GM21737 (cell line): ENCODE measurements around the gene MAML2.
"Not testable (repeated sequence)": the region's sequence is repeated elsewhere in the genome, so short reads cannot be mapped to it uniquely, and the experiment has no call there.

Experiments used
- ATAC-seq: cut with Tn5 transposase; IDR thresholded peaks from one replicate; pipeline ENCODE4 v1.9.1; 2021; ENCODE audit warnings: mild to moderate bottlenecking, moderate library complexity; ENCODE audit not compliant: unreplicated experiment

The MAML2 gene

DNA sequence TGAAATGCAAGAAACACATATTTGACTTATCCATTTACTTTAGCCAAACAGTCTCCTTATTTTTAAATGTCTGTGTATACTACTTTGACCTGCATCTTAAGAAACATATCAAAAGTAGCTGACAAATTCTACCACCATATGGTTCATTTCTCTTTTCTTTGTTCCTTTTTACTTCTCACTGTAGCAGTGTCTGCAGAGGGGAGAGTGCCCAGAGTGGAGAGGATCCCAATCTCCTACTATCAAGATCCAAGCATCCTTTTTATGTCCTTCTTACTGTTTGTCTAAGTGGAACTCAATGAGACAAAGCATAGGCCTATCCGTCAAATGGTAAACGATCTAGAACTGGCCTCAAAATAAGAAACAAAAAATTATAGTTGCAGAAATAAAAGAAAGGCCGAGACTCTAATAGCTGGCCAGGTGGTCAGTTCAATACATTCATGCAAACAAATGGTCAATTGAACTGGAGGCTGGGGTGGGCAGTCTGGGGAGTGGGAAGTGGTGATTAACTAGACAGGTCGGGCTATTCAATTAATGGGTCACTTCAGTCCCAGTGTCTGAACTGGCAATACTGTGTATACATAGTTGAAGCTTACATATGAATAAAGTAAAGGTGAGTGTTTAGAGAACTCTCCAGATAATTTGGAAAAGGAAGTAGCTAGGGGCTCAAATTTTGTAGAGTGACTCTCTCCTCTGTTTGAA, 149.1 kb downstream of the MAML2 start:
- no peak for ATAC-seq

DNA sequence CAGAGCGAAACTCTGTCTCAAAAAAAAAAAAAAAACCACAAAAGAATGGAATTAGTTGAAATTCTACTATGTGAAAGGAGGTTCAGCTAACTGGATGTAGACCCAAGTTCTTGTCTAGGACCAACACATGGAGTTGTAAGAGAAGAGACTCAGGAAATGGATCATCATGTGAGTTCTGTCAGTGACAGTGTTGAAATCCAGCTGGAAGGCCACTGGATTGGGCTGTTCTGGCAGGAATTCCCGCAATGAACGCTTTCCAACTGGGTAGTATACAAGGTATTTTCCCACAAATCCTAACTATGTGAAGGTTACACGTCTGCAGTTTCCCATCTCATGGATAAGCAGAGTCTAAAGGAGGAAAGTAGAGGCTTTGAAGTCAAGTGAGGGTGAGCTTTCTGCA, 151.2 kb downstream of the MAML2 start:
- no peak for ATAC-seq

DNA sequence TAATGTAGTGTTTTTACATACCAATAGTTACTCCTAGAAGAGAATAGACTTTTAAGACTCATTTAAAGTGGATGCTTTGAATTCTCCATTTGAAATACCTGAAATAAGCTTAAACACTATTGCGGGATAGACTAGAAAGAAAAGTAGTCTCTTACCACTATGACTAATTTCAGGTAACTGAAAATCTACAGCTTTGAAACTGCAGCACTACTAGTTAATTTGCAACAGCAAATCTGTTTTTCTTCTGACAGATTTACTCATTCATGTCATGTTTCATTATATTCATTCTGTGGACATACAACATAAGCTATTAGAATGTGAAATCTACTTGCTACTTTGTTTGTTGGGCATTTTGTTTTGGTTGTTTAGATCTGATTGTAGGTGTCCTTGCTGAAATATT, 153.6 kb downstream of the MAML2 start:
- no peak for ATAC-seq

DNA sequence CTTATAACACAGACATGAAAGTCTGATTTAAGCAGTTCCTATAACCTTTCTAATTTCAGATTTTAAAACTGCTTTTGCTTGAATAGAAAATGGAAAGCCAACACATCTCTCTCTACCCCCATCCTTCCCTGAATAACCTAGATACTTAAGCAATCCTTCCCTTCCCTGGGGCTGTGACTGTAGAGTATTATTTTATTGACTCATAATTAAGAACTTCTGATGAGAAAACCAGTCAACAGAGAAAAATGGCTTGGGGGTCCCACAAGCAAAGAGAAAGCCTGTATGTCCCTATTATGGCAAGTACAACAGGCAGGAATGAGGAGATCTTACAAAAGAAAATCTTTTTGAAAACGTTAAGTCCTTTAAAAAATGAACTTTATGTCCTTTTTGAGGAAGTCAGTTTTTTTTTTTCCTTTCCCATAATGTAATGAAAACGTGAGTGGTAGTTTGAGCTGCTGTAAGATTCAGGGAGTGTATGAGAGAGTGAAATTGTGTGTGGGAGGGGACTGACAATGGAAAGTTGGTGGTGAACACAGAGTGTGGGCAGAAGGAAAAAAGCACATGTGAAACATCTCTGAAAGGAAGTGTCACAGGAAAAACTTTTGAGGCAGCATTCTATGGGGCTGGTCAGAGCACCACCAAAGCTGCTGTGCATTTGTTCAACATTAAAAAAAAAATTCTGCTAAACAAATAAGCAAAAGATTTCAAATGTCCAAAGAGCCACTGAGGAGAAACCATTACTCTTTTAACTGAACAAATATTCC, 154.6 kb downstream of the MAML2 start:
- ATAC-seq = peak; percentile 36

DNA sequence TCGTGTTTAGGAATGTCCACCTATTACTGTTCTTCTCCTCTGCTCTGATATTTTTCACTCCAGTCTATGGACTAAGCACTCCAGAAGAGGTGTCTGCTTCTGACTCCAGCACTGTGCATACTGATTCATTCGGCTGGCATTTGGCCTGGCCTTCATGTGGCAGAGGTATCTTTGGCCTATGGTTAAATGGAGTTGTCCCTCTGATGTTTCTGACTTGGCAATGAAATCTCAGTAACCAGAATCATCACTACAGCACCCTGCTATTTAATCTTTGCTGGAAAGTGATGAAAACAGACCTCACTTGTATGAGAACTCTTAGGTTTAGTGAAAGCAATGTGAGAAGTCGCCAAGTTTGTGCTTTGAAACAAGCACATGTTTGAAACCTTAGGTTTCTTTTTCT, 155.2 kb downstream of the MAML2 start:
- no peak for ATAC-seq

DNA sequence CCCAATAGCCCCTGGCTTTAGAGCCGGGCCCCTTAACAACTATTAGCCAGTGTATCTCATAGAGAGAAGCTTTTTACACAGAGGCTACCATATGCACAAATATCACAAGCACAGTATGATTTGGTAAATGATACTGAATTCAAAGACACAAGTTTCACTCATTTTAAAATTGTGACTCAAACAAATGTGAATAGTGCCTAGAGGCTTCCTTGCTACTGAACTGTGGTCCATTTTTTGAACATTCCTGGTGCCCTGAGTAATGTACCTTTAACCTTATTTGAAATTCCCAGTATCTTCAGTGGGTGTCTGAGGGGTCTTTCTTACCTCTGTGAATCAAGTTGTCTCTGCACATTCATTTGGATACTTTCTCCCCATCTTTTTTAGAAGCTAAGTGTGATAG, 156.2 kb downstream of the MAML2 start:
- ATAC-seq = no peak

DNA sequence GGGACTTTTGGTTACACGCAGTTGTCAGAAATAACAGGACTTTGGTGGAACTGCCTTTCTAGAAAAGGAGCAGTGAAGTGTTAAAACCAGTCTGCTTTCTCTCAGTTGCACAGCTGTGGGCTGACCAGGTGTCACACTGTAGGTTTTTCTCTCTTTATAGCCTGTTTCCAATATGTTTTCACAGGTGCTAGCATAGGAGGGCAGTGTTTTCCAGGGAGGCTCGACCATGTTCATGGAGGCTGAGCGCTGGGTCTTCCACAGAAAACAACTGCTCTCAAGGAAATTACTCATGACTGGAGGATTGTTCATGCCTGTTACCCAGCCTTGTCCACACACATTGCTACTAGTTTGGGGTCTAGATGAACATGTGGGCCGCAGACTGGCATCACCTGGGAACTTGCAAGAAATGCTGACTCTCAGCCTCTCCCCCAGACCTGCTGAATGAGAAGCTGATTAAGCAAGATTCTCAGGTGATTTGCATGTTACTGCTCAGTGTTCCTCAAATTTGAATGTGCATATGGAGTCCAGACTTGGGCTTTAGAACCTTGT, 157.7 kb downstream of the MAML2 start:
- ATAC-seq = peak; percentile 79

DNA sequence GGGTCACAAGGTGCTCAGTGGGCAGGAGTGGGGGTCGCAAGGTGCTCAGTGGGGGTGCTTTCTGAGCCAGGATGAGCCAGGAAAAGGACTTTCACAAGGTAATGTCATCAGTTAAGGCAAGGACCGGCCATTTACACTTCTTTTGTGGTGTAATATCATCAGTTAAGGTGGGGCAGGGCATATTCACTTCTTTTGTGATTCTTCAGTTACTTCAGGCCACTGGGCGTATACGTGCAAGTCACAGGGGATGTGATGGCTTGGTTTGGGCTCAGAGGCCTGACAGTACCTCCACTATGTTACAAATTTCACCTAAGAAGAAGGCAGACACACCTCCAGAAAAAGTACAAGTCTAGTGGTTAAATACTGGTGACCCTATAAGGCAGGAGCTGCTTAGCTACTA, 162.1 kb downstream of the MAML2 start:
- ATAC-seq = not testable (repeated sequence)

DNA sequence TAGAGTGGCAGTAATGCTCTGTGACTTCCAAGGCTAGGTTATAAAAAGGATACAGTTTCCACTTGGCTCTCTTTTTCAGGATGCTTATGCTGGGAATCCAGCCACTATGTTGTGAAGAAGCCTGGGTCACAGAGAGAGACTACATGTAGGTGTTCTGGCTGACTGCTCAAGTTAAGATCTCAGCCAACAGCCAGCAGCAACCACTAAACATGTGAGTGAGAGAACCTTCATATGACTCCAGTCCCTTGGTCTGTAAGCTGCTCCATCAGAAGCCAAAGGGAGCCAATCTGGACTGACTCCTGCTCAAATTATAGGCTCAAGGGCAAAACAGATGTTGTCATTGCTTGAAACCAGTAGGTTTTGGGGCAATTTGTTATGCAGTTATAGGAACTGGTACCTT, 162.7 kb downstream of the MAML2 start:
- no peak for ATAC-seq

DNA sequence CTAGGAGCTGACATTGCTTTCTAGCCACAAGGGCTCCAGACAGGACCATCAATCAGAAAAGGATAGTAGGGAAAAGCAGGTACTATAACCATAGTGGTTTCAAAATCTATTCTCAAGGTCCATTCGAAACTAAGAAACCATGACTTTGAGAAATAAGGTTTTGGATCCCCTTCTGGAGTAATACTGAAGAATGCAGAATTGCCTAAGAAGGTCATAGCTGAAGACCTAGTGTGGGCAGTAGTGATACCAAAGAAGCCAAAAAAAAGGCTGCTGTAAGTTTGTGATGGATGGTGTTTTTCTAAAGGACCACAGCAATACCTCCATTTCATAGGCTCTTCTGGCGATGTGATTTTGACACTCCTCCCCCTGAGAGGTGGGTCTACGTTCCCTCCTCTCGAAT, 163.1 kb downstream of the MAML2 start:
- ATAC-seq = no peak

DNA sequence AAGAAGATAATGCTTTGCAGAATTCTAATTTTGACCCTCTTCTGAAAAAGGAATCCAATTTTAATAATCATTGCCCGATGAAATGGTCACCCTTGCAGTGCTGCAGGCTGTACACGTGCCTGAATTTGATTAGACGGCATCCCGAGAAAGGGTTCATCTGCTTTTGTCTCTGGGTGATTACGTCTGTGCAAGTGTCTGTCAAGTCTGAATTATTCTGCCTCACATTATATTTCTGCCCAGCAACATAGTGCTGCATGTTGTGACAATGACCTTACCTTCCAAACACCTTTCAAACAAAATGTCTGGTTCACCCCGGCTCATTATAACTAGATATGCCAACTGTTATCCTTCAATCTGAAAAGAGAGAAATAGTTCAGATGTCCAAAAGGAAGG, 164.1 kb downstream of the MAML2 start:
- ATAC-seq = no peak

DNA sequence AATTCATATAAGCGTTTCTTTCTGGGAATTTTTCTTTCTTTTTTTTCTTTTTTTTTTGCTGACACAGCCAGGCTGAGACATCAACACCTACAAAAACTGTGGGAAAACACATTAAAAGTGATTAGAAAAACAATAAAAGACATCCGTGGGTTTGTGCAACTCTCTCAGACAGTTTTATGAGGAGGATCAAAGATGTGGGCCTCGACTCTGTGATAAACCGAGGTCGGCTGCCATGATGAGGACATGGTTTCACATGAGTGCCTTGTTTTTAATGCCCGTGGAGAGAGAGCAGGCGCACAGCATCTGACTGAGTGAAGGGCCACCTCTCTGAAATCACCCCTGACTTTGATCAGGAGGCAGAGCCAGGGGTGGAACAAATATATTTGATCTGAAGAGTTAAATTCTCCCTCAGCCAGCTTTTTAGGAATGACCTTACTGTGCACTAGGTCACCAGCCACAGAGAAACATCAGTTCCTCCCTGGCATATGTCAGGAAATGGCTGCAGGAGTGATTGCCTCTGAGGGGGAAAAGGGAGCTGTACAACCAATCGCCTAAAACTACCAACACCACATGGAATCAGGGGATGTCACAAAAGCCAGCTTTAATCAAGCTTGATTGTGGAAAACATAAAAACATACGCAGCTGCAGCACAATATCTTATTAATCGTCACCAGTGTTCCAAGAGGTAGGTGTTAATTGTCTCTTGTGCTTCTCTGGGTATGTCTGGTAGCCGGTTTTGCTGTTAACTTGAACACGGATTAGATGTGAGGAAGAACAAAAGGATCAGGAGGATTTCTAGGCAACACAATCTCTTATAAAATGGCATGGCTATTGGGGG, 164.7 kb downstream of the MAML2 start:
- ATAC-seq = no peak

DNA sequence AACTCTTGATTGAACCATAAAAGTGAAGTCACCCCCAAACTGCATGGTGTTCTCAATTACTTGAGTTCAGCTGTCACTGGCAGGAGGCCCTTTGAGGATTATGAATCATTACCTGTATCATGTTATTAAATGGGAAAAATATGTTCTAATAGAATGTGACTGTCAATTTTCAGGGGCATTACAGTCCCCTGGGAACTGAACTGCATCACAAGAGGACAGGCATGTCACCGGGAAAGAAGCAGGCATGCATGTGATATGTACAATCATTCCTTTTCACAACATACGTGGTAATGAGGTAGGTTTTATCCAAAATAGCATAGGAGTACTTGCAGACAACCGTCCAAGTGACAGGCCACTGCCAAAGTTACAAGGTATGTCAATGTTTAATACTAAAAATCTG, 165.8 kb downstream of the MAML2 start:
- no peak for ATAC-seq

DNA sequence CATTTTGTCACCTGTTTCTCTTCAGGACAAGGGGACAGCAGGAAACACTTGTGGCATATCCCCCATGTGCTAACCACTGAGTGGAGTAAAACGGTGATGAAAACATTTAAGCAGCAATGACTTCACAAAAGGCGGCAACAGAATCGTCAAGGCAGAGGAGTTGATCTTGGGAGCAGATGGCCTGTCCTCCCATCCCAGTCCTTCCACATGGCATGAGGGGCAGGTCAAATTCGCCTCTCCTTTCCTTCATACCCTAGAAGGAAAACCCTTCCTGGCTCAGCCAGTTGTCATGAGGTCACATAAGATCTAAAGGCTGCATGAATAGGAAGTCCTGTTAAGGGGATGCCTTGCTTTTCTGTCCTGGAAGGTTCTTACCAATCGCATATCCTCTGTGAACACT, 169.1 kb downstream of the MAML2 start:
- ATAC-seq = no peak

DNA sequence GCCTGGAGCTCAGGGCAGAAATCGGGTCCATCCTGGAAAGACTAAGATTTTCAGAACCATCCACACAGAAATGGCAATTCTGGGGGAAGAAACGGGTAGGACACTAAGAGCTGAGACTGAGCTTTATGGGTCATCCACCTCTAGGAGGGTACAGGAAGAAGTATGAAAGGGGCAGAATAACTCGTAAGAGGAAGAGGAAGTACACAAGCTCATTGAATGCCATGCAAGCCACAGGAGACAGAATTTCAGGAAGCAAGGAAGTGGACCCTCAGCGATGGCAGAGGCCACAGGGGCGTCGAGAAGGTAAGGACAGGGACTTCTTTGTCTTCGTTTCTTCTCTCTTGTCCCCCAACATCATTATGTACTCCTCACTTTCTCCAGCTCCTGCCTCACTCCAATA, 169.6 kb downstream of the MAML2 start:
- no peak for ATAC-seq

DNA sequence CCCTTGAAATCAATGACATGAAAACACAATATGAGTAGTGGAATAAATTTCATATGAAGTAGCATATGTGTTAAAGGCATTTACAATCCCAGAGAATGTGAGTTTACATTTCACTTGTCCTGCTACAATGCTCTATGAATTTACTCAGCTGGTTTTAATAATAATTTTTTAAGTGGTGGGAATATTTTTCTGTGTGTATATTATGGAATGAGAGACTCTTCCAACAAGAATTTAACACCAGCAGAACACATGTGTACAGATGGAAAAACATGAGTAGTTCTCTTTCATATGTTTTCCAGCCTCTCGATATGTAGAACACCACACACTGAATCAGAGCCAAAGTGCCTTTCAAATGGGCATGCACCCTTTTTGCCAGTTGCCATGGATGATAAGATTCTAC, 170.4 kb downstream of the MAML2 start:
- no peak for ATAC-seq

DNA sequence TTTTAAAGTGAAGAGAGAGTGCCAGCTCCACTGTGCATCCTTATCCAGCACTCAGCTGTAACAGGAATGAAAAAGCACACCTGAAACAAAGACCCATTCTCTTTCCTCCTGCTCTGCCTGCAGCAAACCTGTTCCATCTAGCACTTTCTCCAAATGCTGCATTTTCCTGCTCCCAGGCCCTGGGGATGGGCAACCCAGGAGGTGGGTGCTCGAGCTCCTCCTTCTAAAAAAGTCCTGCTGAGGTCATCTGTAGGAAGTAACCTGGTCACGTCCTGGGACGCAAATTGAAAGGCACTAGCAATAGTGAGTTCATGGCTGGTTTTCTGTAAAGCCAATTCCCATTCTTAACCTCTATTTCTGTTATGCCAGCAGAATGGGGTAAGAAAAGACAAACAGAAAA, 173.7 kb downstream of the MAML2 start:
- ATAC-seq = no peak

DNA sequence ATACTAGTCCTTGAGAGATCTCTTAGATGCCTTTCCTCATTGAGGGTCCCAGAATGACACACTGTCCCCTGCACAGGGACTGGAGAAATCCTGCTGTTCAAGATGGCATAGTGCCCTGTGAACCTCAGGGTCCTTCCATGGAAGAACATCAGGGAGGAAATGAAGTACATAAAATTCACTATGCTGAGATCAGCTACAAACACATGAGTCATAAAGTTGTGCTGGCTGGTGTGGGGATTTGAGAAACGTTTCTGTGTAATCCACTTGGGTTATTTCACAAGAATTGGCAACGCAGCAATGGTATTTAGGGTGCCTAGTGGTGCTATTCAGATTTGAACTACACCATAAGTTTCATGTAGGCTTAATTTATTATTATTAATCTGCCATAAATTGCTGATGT, 174.4 kb downstream of the MAML2 start:
- no peak for ATAC-seq

DNA sequence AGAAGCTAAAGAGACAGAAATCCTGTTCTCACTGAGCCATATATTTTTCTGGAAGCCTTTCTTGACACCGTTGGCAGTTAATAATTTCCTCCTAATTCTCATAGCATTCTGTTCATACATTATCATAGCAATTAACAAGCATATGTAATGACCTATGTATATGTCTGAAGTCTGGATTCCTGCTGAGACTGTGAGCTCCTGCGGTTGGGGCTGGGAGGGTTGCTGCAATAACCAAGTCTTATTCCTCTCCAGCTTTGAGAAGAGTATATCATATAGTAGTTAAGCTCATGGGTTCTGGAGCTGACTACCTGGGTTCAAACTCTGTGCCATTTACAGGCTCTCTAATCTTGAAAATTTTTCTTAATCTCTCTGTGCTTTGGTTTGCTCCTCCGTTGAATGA, 175.2 kb downstream of the MAML2 start:
- ATAC-seq = no peak

DNA sequence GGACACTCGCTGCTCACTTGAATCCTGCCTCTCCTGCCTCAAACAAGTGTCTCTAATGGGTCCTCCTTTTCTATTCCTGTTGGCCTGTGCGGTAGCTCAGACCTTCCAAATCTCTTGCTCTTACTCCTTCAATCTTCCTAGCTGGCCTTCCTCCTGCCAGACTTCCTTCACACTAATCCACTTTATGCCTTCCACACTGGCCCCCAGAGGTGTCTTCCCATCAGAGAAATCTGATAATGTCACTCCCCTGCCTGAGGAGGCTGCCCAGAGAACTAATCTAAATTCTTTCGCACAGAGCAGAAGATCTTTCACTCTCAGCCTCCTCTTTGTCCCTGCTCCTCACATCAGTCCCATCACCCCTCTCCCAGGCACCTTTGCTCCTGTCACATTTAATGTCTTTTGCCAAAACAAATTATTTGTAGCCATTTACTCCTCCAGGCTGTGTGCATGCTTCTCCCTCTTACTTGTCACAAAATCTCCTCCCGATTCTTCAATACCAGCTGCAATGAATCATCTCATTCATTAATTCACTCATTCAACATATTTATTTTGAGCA, 175.7 kb downstream of the MAML2 start:
- no peak for ATAC-seq

DNA sequence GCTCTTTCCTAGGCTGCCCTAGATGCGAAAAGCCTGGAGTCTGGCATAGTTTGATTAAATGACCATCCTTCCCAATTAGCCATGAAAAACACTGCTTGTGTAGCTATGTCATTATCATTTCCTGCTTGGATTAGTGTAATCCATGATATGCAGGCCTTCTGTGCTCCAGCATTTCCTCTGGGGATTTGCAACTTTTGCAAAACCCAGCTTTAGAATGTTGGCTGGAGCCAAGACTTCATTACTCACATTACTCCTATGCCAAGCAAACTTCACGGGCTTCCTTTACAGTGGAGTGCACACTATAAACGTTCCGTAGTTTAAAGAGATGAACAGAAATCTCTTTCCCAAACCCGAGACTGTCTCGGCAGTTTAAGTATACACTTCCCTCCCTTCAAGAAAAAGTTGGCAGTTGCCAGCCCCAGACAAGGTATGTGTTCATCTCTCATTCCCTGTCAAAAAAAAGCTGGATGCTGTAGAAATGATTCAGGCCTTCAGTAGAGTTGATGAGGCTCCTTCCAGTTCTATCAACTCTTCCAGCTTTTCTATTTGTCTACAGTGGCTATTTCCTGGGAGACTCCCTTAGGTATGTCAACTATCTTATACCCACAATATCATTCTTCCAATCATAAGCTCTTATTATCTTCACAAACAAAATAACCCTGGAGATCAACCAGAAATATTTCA, 180.0 kb downstream of the MAML2 start:
- no peak for ATAC-seq
